ENCODE measurements around the gene CUX1.

CUX1 gene

DNA sequence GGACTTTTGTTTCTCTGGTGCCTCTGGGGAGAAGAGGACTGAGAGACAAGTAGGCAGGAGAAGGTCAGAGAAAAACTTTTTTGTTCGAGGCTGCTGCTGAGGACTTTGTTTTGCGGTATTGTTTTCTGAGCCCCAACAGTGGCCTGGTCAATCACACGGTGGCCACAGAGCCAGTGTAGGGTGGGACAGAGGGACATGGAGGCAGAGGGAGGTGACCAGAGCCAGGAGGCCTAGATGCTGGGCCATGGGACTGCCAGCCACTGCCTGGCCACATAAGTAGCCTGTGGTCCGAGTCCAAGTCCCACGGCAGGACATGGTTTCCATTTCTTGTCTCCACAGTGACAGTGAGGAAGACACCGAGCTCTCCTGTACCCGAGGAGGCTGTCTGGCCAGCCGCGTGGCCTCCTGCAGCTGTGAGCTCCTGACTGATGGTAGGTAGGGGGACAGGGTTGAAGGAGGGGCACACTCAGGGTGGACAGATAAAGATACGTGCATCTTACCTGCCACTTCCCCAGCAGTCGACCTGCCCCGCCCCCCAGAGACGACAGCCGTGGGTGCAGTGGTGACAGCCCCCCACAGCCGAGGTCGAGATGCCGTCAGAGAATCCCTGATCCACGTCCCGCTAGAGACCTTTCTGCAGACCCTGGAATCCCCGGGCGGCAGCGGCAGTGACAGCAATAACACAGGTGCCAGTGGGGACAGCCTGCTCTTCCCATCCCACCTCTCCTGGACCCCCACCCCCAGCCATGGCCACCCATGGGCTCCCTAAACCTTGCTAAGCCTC lies 496.8 kb downstream of the CUX1 start:
- H3K27ac ChIP-seq, result no peak overlapping the region
- TF ChIP-seq, protein P1, sequence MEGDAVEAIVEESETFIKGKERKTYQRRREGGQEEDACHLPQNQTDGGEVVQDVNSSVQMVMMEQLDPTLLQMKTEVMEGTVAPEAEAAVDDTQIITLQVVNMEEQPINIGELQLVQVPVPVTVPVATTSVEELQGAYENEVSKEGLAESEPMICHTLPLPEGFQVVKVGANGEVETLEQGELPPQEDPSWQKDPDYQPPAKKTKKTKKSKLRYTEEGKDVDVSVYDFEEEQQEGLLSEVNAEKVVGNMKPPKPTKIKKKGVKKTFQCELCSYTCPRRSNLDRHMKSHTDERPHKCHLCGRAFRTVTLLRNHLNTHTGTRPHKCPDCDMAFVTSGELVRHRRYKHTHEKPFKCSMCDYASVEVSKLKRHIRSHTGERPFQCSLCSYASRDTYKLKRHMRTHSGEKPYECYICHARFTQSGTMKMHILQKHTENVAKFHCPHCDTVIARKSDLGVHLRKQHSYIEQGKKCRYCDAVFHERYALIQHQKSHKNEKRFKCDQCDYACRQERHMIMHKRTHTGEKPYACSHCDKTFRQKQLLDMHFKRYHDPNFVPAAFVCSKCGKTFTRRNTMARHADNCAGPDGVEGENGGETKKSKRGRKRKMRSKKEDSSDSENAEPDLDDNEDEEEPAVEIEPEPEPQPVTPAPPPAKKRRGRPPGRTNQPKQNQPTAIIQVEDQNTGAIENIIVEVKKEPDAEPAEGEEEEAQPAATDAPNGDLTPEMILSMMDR (conservative IDR thresholded peaks at IDR 0.05), result no peak

DNA sequence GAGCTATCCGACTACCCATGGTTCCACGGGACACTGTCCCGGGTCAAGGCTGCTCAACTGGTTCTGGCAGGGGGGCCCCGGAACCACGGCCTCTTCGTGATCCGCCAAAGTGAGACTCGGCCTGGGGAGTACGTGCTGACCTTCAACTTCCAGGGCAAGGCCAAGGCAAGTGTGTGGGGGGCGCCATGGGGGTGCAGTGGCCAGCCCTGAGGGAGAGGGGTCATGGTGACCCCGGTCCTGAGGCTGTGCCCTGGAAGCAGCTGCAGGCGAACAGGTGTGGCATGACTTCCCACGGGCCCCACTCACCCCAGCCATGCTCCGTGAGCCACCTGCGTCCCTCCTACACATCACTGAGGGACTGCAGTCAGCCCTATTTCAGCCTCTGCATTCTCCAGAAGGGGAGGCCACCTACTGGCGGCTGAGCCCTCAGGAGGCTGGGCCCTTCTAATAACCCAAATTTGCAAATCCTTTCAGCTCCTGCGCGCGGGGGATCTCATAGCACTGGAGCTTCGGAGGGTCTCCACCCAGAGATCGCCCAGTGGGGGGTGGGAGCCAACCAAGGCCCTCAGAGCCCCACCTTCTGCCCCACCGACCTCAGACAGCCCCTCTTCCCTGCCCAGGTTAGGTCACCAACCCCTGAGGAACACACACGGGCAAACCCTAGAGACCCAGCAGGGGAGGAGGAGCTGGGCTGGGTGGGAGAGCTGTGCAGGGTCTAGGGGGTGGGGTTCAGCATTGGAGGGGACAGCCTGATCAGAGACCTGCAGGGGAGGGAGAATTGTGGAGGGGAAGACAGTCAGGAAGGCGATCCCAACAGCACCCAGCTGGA lies 500.0 kb downstream of the CUX1 start:
- TF ChIP-seq, protein P1 (conservative IDR thresholded peaks at IDR 0.05), result no peak

DNA sequence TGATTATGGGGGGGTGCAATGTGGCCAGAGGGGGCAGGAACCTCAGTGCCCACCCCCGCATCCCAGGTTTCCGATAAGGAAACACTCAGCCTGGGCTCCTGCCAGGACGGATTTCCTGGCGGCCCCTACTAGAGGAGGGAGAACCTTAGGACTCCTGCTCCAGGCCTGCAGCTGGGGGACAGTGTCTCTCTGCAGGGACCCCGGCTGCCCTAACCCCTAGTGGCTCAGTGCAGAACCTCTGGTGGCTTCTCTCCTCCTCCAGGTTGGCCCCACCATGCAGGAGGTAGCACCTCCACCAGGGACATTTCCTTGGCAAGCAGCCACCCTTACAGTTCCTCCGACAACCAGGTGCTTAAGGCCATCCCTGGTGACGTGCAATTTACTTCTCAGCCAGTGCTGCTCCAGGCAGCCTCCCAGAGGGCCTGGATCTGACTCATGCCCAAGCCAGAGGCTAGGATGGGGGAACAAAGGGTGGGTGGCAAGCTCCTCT lies 501.1 kb downstream of the CUX1 start:
- TF ChIP-seq, protein P1 (conservative IDR thresholded peaks at IDR 0.05), result no peak

More for the DNA sequence above, 500.0 kb downstream of the CUX1 start:
- no peak overlapping the region for H3K27ac ChIP-seq

DNA sequence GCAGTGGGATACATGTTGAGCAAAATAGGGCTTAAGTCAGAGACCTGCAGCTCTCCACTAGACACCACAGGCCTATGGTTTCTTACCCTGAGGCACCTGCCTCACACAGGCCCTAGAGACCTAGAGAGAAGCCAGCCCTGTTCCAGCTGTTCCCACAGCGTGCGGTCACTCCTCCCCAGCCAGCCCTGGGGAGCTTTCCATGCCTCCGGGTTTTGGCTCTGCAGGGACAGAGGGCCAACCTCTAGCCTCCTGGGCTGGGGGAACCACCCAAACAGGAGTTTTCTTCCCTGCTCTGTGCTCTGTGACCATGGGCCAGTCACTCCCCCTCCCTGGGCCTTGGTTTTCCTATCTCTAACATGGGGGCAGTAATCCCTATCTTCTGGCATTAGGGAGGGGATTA lies 502.2 kb downstream of the CUX1 start:
- H3K27ac ChIP-seq, result no peak overlapping the region
- TF ChIP-seq, protein P1 (conservative IDR thresholded peaks at IDR 0.05), result no peak

More for the DNA sequence above, 501.1 kb downstream of the CUX1 start:
- H3K27ac ChIP-seq, result no peak overlapping the region

DNA sequence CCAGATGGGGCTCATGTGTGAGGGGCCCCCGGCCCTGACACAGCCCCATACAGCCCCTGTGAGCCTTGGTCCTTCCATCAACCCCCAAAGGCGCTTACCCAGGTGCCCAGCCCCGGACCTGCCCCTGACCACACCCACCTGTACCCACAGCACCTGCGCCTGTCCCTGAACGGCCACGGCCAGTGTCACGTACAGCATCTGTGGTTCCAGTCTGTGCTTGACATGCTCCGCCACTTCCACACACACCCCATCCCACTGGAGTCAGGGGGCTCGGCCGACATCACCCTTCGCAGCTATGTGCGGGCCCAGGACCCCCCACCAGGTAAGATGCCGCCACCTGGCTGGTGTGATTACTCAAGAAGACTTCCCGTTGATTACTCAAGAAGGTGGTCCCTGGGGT lies 502.8 kb downstream of the CUX1 start:
- H3K27ac ChIP-seq, result no peak overlapping the region
- TF ChIP-seq, protein P1 (conservative IDR thresholded peaks at IDR 0.05), result no peak

- H3K27ac ChIP-seq, result no peak overlapping the region
- TF ChIP-seq, protein P1 (conservative IDR thresholded peaks at IDR 0.05), result no peak
Measured at GRCh38 chr7:102320601-102321350, 503.4 kb downstream of the CUX1 start.

All from VCaP (cell line).